SK-N-SH treated with all-trans-retinoic acid at 6 μM for 48 hours (cell line): ENCODE results near the gene RAD51B.

Experiments
- ARNTL ChIP-seq: fragments of 450-650 bp; formaldehyde crosslinking; IDR thresholded peaks from 2 replicates; pipeline ENCODE4 v1.5.0; 2020; ENCODE audit warnings: low read depth, mild to moderate bottlenecking, moderate library complexity, borderline replicate concordance
- BACH2 ChIP-seq: fragments of 250-450 bp; sonication (Bioruptor Pico); IDR thresholded peaks from 2 replicates; pipeline ENCODE4 v1.9.0; 2021; ENCODE audit warnings: mild to moderate bottlenecking, borderline replicate concordance
- CREB5 ChIP-seq: fragments of 250-450 bp; sonication (Bioruptor Pico); IDR thresholded peaks from 2 replicates; pipeline ENCODE4 v1.5.1; 2020; ENCODE audit warnings: low read depth, mild to moderate bottlenecking, moderate library complexity
- ISL1 ChIP-seq: fragments of 250-450 bp; sonication (Bioruptor Pico); IDR thresholded peaks from 2 replicates; pipeline ENCODE4 v2.1.2; 2022; ENCODE audit warnings: mild to moderate bottlenecking, moderate library complexity
- PATZ1 ChIP-seq: fragments of 250-450 bp; sonication (Bioruptor Pico); IDR thresholded peaks from 2 replicates; pipeline ENCODE4 v1.8.0; 2020; ENCODE audit warnings: mild to moderate bottlenecking, moderate library complexity, borderline replicate concordance
- POU6F1 ChIP-seq: fragments of 250-450 bp; sonication (Bioruptor Pico); IDR thresholded peaks from 2 replicates; pipeline ENCODE4 v1.8.0; 2021; ENCODE audit warnings: low read depth, mild to moderate bottlenecking, moderate library complexity, borderline replicate concordance
- PPARA ChIP-seq: fragments of 250-450 bp; sonication (Bioruptor Pico); IDR thresholded peaks from 2 replicates; pipeline ENCODE4 v1.5.0; 2020; ENCODE audit warnings: mild to moderate bottlenecking, borderline replicate concordance
- RARB ChIP-seq: fragments of 250-450 bp; sonication (Bioruptor Pico); IDR thresholded peaks from 2 replicates; pipeline ENCODE4 v1.8.0; 2021; ENCODE audit warnings: mild to moderate bottlenecking, moderate library complexity
- TOX ChIP-seq: fragments of 250-450 bp; sonication (Bioruptor Pico); IDR thresholded peaks from 2 replicates; pipeline ENCODE4 v1.8.0; 2021; ENCODE audit warnings: mild to moderate bottlenecking, moderate library complexity, borderline replicate concordance
- ZC3H10 ChIP-seq: fragments of 250-450 bp; sonication (Bioruptor Pico); IDR thresholded peaks from 2 replicates; pipeline ENCODE4 v1.5.1; 2021; ENCODE audit warnings: mild to moderate bottlenecking, moderate library complexity
- ZFP3 ChIP-seq: fragments of 250-450 bp; sonication (Bioruptor Pico); IDR thresholded peaks from 2 replicates; pipeline ENCODE4 v1.5.0; 2020; ENCODE audit warnings: mild to moderate bottlenecking, moderate library complexity
- ZFP30 ChIP-seq: fragments of 450-650 bp; formaldehyde crosslinking; IDR thresholded peaks from 2 replicates; pipeline ENCODE4 v1.5.0; 2022; ENCODE audit warnings: mild to moderate bottlenecking, moderate library complexity
- ZNF8 ChIP-seq: fragments of 450-650 bp; formaldehyde crosslinking; IDR thresholded peaks from 2 replicates; pipeline ENCODE4 v1.5.0; 2020; ENCODE audit warnings: mild to moderate bottlenecking, moderate library complexity

- TF ChIP-seq PATZ1: no peak
- no peak for TF ChIP-seq ZFP3 (CRISPR knock-in tag)
- no peak for TF ChIP-seq PPARA (CRISPR knock-in tag)
- no peak for TF ChIP-seq ARNTL (CRISPR knock-in tag)
- no peak for TF ChIP-seq RARB (CRISPR knock-in tag)
- TF ChIP-seq TOX: no peak
- TF ChIP-seq CREB5: no peak
- TF ChIP-seq ZFP30 (CRISPR knock-in tag): no peak
- no peak for TF ChIP-seq ZC3H10 (CRISPR knock-in tag)
- TF ChIP-seq BACH2 (CRISPR knock-in tag): no peak
- TF ChIP-seq ZNF8 (CRISPR knock-in tag): no peak
- TF ChIP-seq POU6F1 (CRISPR knock-in tag): no peak
- TF ChIP-seq ISL1 (CRISPR knock-in tag): no peak
These were observed 951.1 kb downstream of the RAD51B start for GRCh38 chr14:68770553-68771286.
